SJSA1 (cell line): ENCODE results near the gene SETBP1. TPM values are rescaled to one million over a fixed set of nuclear protein-coding genes. Genes with fewer than 3 reads are reported as not detected.

ENCODE experiments used
- DNase-seq, 2 experiments: peaks; one replicate each; pipeline ENCODE4 v3.0.0-alpha.2; 2015 to 2020; ENCODE audit warnings: low spot score in 2 of 2, low read depth in 1 of 2
- H3K27ac ChIP-seq: fragments of 250-450 bp; sonication (Bioruptor Pico); 2 replicates; pipeline ENCODE4 v1.5.1; 2020; ENCODE audit warnings: mild to moderate bottlenecking, moderate library complexity
- H3K27me3 ChIP-seq: fragments of 250-450 bp; sonication (Bioruptor Pico); replicated peaks from 2 replicates; pipeline ENCODE4 v1.5.1; 2020; ENCODE audit warnings: mild to moderate bottlenecking, moderate library complexity
- H3K36me3 ChIP-seq: fragments of 250-450 bp; sonication (Bioruptor Pico); 2 replicates; pipeline ENCODE4 v1.5.1; 2020; ENCODE audit warnings: mild to moderate bottlenecking
- H3K4me1 ChIP-seq: fragments of 250-450 bp; sonication (Bioruptor Pico); replicated peaks from 2 replicates; pipeline ENCODE4 v1.6.1; 2021; ENCODE audit warnings: mild to moderate bottlenecking
- H3K4me3 ChIP-seq: fragments of 250-450 bp; sonication (Bioruptor Pico); 2 replicates; pipeline ENCODE4 v1.5.1; 2020; ENCODE audit warnings: mild to moderate bottlenecking
- H3K9me3 ChIP-seq: fragments of 250-450 bp; sonication (Bioruptor Pico); replicated peaks from 2 replicates; pipeline ENCODE4 v1.5.1; 2020; ENCODE audit warnings: mild to moderate bottlenecking
- total RNA-seq: library from RNA; depleted of rRNA; stranded (reverse); fragments of >200 nt; shearing (Covaris generic); gene quantifications from 2 replicates; pipeline ENCODE4 v1.2.3, GENCODE V29; 2014

SETBP1 gene
- total RNA-seq, 1 experiment from 2014 or later: 9.9 TPM

DNA sequence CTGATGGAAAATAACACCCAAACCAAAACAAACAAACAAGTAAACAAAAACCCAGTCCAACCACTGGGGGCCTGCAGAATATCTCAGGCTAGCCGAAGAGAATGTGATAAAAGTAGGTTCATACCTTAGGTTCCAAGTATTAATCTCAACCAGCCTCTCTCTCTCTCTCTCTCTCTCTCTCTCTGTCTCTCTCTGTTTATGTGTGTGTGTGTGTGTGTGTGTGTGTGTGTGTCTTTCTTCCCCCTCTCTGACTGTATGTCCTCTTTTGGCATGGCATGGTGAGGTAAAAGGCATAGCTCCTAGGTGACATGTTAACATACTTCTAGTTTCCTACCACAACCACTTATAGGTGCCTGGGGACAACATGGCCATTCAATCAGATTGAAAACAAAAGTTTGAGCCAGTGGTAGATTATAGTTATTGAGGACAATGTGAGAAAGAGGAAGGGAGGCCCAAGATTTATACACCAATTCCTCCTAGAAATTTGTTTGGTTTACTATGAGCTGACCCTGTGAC, 93.0 kb downstream of the SETBP1 start:
- no peaks in the 10 kb centered on the region for H3K9me3 ChIP-seq
- no peak overlapping the region for H3K4me3 ChIP-seq
- no peak overlapping the region for H3K27ac ChIP-seq
- H3K27me3 ChIP-seq: no peaks in the 10 kb centered on the region
- DNase-seq: no peak
- H3K4me1 ChIP-seq: no peaks in the 10 kb centered on the region
- no peaks in the 10 kb centered on the region for H3K36me3 ChIP-seq

DNA sequence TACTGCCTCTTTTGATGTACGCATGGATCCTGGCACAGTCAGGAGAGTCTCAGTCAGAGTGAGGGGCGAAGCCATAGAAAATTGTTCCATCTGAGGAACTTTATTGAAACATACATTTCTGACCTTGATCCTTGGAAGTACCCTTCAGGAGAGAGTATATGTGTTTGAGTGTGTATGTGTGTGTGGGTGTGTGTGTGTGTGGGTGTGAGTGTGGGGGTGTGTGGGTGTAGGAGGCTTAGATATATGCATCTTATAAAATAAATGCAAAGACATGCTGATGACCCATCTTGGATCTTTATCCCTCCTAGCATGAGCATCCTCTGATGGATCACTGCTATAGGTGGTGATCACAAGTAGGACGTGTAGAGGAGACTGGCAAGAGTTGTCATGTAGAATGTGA, 93.5 kb downstream of the SETBP1 start:
- Histone ChIP-seq H3K9me3 (no peaks in the 10 kb centered on the region), H3K4me3 (no peak overlapping the region), H3K4me1 (no peaks in the 10 kb centered on the region), H3K27ac (no peak overlapping the region), H3K36me3 (no peaks in the 10 kb centered on the region), H3K27me3 (no peaks in the 10 kb centered on the region)
- DNase-seq: no peak

DNA sequence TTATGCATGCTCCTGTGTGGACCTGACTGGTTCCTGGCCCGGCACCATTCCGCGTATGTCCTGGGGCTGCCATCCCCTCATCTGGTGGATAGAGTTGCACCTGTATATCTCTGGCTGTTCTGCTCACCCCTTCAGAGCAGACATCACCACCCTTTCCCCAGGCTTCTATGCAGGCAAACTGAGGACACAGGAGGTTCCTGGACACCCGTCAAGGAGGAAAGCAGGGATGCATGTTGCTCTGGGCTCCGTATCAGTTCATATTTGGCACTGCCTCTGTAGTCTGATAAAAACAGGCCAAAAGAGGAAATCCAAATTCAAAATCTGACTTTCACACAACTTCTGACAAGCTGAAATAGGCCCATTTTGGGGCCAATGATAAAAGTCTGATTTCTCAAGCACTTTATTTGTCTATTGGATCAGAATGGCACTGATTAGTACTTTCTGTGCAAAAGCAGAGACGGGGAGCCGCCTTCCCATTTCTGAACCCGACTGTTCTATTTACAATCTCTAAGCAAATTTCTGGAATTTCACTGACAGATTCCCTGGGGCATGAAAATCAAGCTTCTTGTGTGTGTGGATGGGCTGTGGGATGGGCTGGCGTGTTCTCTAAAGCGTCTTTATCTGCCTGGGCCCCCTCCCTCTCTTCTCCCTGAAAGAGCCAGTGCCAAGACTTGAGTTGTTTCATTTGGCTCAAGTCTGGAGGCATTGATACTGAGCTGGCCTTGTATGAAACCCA, 96.9 kb downstream of the SETBP1 start:
- DNase-seq: no peak
- Histone ChIP-seq H3K27me3 (no peaks in the 10 kb centered on the region), H3K27ac (no peak overlapping the region), H3K36me3 (no peaks in the 10 kb centered on the region), H3K4me1 (peaks cover 7% of the 10 kb centered on the region), H3K9me3 (no peaks in the 10 kb centered on the region), H3K4me3 (no peak overlapping the region)

DNA sequence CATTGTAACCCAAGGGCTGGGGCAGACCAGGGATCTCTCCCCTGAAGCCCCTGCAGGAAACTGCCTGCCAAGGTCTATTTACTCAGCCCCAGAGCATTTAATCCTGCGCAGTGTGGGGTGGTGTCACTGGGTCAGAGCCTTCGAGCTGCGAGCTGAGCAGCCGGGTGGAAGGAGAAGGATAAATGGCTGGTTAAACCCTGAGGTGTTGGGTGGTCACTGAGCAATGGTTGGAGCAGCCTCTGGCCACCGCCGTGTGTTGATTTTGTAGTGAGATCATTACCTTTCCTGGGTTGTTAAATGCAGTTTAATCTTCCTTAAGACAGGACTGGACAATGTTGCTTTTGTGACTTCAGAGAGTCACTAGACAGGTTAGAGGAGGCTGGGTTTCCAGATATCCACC, 98.1 kb downstream of the SETBP1 start:
- Histone ChIP-seq H3K4me3 (no peak overlapping the region), H3K9me3 (no peaks in the 10 kb centered on the region), H3K27ac (no peak overlapping the region), H3K36me3 (no peaks in the 10 kb centered on the region), H3K4me1 (peaks cover 7% of the 10 kb centered on the region), H3K27me3 (no peaks in the 10 kb centered on the region)
- no peak for DNase-seq

DNA sequence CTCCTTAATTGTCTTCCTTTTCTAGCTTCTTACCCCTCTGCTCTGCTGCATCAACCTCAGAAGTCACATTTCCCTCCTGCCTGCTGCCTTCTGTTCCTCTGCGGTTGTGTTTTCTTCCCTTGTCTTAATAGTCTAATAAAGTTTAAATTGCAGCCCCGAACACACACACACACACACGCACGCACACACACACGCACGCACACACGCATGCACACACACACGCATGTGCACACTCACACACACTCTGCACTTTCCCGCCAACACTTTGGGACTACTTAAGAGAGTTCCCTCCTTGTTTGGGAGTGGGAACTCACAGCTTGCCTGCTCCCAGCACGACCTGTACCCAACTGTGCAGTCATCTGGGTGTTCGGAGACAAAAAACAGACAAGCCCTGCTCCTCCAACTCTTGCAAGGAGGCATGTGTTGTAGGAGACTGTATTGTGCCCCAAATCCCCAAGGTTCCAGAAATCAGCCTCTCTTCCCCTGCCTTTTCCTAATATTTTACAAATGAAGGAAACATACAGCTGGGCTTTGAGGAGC, 99.1 kb downstream of the SETBP1 start:
- Histone ChIP-seq H3K4me1 (peaks cover 7% of the 10 kb centered on the region), H3K27me3 (no peaks in the 10 kb centered on the region), H3K27ac (no peak overlapping the region), H3K4me3 (no peak overlapping the region), H3K9me3 (no peaks in the 10 kb centered on the region), H3K36me3 (no peaks in the 10 kb centered on the region)
- DNase-seq: no peak

DNA sequence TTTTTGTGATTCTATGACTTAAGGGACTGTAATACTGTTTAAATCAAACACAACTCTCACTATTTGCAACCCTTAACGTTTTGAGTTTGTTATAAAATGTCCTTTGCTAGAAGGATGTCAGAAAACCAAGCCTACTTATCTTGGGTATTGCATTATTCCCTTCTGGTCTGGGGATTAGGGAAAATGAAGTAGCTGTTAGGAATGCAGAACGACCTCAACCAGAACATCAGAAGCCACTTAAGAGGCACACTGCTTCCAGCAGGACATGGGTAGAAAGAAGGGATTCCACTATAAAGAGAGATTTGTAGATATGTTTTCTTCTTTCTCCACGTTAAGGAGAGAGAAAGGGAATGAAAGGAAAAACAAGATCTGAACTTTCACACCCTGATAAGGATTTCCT, 101.2 kb downstream of the SETBP1 start:
- no peak overlapping the region for H3K4me3 ChIP-seq
- peak in 1 of 2 experiments; percentile 33 for DNase-seq
- H3K9me3 ChIP-seq: no peaks in the 10 kb centered on the region
- peaks cover 18% of the 10 kb centered on the region for H3K4me1 ChIP-seq
- no peak overlapping the region for H3K27ac ChIP-seq
- H3K36me3 ChIP-seq: no peaks in the 10 kb centered on the region
- H3K27me3 ChIP-seq: no peaks in the 10 kb centered on the region

DNA sequence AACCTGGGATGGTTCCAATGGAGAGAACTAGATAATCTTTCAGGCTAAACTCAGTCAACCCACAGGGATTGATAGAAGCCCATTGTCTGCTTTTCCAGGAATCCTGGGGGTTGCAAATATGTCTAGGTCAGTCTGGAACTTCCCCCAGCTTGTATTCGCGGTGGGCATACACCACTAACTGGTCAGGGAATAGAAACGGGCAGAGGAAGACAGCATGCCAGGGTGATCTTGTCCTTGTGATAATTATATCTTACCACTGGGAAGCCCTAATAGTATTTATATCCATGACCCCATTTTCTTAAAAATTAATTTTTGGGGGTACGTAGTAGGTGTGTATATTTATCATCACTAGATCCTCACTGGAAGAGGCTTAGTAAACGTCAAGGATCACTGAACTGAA, 101.9 kb downstream of the SETBP1 start:
- H3K36me3 ChIP-seq: no peaks in the 10 kb centered on the region
- H3K4me3 ChIP-seq: no peak overlapping the region
- H3K27ac ChIP-seq: no peak overlapping the region
- H3K4me1 ChIP-seq: peaks cover 18% of the 10 kb centered on the region
- no peaks in the 10 kb centered on the region for H3K27me3 ChIP-seq
- no peaks in the 10 kb centered on the region for H3K9me3 ChIP-seq
- no peak for DNase-seq

DNA sequence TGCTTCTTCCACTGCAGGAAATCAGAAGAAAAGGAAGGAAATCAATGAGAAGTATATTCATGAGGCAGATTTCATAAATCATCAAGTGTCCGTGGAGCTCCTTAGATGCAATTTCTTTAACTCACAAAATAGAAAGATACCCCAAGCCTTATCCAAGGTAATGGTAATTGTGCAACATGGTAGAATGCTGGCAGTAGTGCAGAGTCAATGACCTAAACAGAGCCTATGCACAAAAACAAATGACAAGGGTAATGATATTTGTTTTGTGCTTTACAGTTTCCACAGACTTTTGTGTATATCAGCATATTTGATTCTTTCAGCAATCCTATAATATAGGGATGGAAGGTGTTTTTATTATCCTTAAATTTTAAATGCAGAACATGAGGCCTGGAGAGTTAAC, 102.7 kb downstream of the SETBP1 start:
- DNase-seq: no peak
- H3K27ac ChIP-seq: no peak overlapping the region
- no peaks in the 10 kb centered on the region for H3K27me3 ChIP-seq
- H3K9me3 ChIP-seq: no peaks in the 10 kb centered on the region
- H3K36me3 ChIP-seq: no peaks in the 10 kb centered on the region
- peaks cover 23% of the 10 kb centered on the region for H3K4me1 ChIP-seq
- H3K4me3 ChIP-seq: no peak overlapping the region

DNA sequence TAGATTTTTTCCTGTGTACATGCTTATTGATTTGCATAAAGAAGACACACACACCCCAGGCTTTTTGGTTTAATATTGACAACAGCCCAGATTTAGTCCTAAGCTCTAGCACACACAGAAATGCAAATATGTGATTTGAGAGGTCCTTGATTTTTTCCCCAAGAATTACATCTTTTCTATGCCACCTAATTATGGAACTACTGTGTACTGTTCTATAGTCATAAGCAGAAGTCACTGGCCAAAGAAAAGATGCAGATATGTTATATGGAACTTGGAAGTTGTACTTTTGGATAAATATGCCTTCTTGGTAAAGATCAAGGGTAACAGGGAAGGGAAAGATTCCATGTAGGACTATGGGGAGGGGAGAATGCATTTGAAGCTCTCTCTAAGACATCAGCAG, 105.6 kb downstream of the SETBP1 start:
- Histone ChIP-seq H3K9me3 (no peaks in the 10 kb centered on the region), H3K27me3 (no peaks in the 10 kb centered on the region), H3K4me1 (peaks cover 49% of the 10 kb centered on the region), H3K27ac (no peak overlapping the region), H3K36me3 (no peaks in the 10 kb centered on the region), H3K4me3 (no peak overlapping the region)
- DNase-seq: no peak

DNA sequence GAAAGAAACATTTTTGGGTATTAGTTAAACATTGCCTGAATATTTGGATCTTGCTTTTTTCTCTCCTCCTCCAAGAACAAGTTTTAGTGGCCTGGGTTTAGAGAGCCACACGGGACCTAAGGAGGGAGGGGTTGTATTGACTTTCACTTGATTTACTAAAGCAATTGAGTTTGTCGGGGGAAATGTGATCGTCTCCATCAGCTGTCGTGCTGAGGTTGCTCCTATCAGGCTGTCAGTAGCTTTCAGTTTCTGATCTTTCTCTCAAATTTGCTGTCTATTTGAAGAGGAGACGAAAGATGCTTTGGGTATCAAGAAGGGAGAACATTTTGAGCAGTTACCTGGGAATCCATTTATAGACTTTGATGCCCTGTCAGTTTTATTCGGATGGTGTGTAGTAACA, 106.0 kb downstream of the SETBP1 start:
- no peak overlapping the region for H3K4me3 ChIP-seq
- no peaks in the 10 kb centered on the region for H3K9me3 ChIP-seq
- no peak for DNase-seq
- H3K27me3 ChIP-seq: no peaks in the 10 kb centered on the region
- H3K36me3 ChIP-seq: no peaks in the 10 kb centered on the region
- H3K27ac ChIP-seq: no peak overlapping the region
- peaks cover 52% of the 10 kb centered on the region for H3K4me1 ChIP-seq

DNA sequence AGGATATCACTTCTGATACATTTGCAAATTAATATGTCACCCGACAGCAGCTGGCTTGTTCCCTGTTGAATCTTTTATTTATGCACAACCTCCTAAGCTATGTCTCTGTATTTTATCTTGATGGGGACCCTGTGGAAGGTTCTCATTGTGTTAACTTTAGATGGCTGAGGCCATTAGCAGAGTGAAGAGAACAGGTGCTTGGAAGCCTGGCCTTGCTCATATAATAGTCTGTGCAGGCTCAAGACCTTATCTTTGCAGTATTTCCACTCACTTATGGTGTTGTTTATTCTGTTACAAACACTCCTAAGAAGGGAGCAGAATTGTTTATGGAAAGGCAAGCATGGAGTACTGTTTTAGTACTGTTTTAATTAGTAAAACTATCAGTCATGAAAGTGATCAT, 107.6 kb downstream of the SETBP1 start:
- no peaks in the 10 kb centered on the region for H3K36me3 ChIP-seq
- no peaks in the 10 kb centered on the region for H3K27me3 ChIP-seq
- H3K4me1 ChIP-seq: peaks cover 63% of the 10 kb centered on the region
- no peak overlapping the region for H3K4me3 ChIP-seq
- no peaks in the 10 kb centered on the region for H3K9me3 ChIP-seq
- DNase-seq: no peak
- no peak overlapping the region for H3K27ac ChIP-seq

DNA sequence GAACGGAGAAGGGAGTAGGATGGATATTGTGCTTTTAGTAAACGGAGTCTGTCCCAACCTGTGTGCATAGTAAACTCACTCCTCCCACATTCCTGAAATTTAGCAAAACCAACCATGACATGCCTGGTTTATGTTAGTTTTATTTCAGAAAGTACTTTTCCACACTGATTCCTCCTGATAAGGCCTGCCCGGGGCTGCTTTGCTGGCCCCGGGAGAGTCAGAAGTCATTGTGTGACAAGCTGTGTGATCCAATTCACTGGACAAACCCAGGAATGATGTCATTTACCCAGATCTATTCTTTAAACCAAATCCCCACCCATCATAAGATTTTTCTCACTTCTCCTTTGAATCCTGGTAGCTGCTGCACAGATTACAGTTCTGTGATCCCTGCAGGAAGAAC, 109.0 kb downstream of the SETBP1 start:
- H3K36me3 ChIP-seq: no peaks in the 10 kb centered on the region
- H3K27me3 ChIP-seq: no peaks in the 10 kb centered on the region
- no peak overlapping the region for H3K4me3 ChIP-seq
- H3K4me1 ChIP-seq: peaks cover 77% of the 10 kb centered on the region
- H3K9me3 ChIP-seq: no peaks in the 10 kb centered on the region
- DNase-seq: peak; percentile 79 to 86
- H3K27ac ChIP-seq: peak overlapping the region; percentile 53

DNA sequence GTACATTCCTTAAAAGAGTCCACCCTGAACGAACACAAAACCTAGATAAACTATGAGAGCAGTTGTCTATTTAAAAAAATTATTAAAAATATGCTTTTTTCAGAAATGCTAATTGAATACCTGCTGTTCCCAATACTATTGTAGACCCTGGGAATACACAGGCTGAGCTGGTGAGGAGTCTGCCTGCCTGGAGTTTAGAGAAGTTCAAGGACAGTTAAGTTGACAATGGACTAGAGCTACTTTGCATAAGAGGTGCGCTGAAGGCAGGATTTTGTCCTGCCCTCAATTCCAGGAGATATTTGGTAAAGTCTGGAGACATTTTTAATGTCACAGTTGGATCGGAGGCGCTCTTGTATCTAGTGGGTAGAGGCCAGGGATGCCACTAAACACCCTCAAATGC, 110.2 kb downstream of the SETBP1 start:
- peaks cover 77% of the 10 kb centered on the region for H3K4me1 ChIP-seq
- H3K27me3 ChIP-seq: no peaks in the 10 kb centered on the region
- H3K36me3 ChIP-seq: no peaks in the 10 kb centered on the region
- no peaks in the 10 kb centered on the region for H3K9me3 ChIP-seq
- no peak for DNase-seq
- no peak overlapping the region for H3K4me3 ChIP-seq
- H3K27ac ChIP-seq: peak overlapping the region; percentile 7; the same call in 1 of the 2 replicates

DNA sequence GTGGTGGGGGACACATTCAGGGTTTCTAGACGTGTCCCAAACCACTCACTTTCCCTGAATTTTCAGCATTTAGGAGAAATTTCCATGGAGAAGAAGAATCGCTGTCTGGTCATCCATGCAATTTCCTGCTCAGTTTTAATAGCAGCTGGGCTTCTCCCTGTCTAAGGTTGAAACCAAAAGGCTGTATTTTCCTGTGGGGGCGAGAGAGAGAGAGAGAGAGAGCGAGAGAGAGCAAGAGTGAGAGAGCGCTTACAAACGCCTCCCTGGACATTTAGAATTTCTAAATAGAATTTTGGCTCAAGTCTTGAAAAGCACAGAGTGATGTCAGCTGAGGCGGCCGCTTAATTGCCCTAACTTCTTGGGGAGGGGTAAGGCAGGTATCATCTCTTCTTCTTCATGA, 110.8 kb downstream of the SETBP1 start:
- no peaks in the 10 kb centered on the region for H3K36me3 ChIP-seq
- H3K4me3 ChIP-seq: no peak overlapping the region
- H3K4me1 ChIP-seq: peaks cover 70% of the 10 kb centered on the region
- no peak for DNase-seq
- no peaks in the 10 kb centered on the region for H3K27me3 ChIP-seq
- H3K9me3 ChIP-seq: no peaks in the 10 kb centered on the region
- H3K27ac ChIP-seq: no peak overlapping the region
